ENCODE measurements around the gene RAB11FIP4. TPM values are rescaled to one million over a fixed set of nuclear protein-coding genes. Genes with fewer than 3 reads are reported as not detected.

Gene RAB11FIP4
- total and polyA plus RNA-seq, 2 donors (not counting 1 experiment from before 2014, with no cell fraction given) = 17.0 to 70.5 TPM

DNA sequence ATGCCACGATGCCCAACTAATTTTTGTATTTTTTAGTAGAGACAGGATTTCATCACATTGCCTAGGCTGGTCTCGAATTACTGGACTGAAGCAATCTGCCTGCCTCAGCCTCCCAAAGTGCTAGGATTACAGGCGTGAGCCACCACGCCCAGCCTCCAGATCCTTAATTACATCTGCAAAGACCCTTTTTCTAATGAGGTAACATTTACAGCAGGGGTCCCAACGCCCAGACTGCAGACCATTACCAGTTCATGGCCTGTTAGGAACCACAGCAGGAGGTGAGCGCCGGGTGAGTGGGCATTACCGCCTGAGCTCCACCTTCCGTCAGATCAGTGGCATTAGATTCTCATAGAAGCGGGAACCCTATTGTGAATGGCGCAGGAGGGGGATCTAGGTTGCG, 4.0 kb upstream of the RAB11FIP4 start:
- TF ChIP-seq, protein P1, sequence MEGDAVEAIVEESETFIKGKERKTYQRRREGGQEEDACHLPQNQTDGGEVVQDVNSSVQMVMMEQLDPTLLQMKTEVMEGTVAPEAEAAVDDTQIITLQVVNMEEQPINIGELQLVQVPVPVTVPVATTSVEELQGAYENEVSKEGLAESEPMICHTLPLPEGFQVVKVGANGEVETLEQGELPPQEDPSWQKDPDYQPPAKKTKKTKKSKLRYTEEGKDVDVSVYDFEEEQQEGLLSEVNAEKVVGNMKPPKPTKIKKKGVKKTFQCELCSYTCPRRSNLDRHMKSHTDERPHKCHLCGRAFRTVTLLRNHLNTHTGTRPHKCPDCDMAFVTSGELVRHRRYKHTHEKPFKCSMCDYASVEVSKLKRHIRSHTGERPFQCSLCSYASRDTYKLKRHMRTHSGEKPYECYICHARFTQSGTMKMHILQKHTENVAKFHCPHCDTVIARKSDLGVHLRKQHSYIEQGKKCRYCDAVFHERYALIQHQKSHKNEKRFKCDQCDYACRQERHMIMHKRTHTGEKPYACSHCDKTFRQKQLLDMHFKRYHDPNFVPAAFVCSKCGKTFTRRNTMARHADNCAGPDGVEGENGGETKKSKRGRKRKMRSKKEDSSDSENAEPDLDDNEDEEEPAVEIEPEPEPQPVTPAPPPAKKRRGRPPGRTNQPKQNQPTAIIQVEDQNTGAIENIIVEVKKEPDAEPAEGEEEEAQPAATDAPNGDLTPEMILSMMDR (IDR thresholded peaks at IDR 0.05) = no peak
- TF ChIP-seq EZH2 (IDR thresholded peaks at IDR 0.05; ENCODE audit: borderline replicate concordance, insufficient read depth, low read depth, low read length, poor library complexity, severe bottlenecking) = no peak
- peaks cover 0 to 30% (median 14%) of the 10 kb centered on the region in 4 experiments for H3K27me3 ChIP-seq (replicated peaks in 1 of 4; ENCODE audit: control extremely low read depth in 1 of 4, control insufficient read depth in 3 of 4, insufficient read depth in 4 of 4, low read length in 3 of 4)
- no peak overlapping the region for H3K4me3 ChIP-seq (ENCODE audit: control extremely low read depth in 1 of 5, extremely low read depth in 1 of 5, insufficient read depth in 1 of 5, low read depth in 2 of 5, low read length in 4 of 5)
- no peak for DNase-seq
- WGBS (ENCODE audit: insufficient coverage) = 98% methylated on average over 9 of the region's 12 CpGs
- H3K27ac ChIP-seq (ENCODE audit: low read length in 2 of 2) = no peak overlapping the region
- H3K4me1 ChIP-seq (ENCODE audit: control insufficient read depth in 2 of 2, insufficient read depth in 2 of 2, low read length in 2 of 2) = peaks cover 13 to 16% of the 10 kb centered on the region in 2 donors
- Mint-ChIP-seq H3K4me1 (peaks cover 13% of the 10 kb centered on the region), H3K9me3 (ENCODE audit: insufficient read depth) (no peaks in the 10 kb centered on the region), H3K4me3 (no peak overlapping the region), H3K27me3 (peaks cover 26% of the 10 kb centered on the region), H3K27ac (no peak overlapping the region)
- no peak overlapping the region for H2AFZ ChIP-seq (ENCODE audit: insufficient read depth, low read depth, low read length, poor library complexity, severe bottlenecking)
- no peak for ATAC-seq (ENCODE audit: low read depth)
- H3K36me3 ChIP-seq (replicated peaks in 1 of 2; ENCODE audit: control extremely low read depth in 1 of 2, control insufficient read depth in 1 of 2, extremely low read depth in 1 of 2, insufficient read depth in 2 of 2, low read length in 1 of 2) = no peaks in the 10 kb centered on the region
- no peak overlapping the region for H3K9ac ChIP-seq (ENCODE audit: low read length)
- ChIA-PET POLR2A (no interaction called here), CTCF (interaction anchor here (4.5 to 4.9 kb wide), 2 partner anchors 139 to 455 kb away, joined by 54 to 60 read pairs; no protein-coding TSS in a partner anchor)
- H3K79me2 ChIP-seq (ENCODE audit: control insufficient read depth, insufficient read depth, low read length) = no peaks in the 10 kb centered on the region
- no peak overlapping the region for H3K4me2 ChIP-seq (replicated peaks; ENCODE audit: low read depth, low read length, poor library complexity, severe bottlenecking)
- H4K20me1 ChIP-seq (ENCODE audit: control insufficient read depth, insufficient read depth, low read length, poor library complexity, severe bottlenecking) = no peaks in the 10 kb centered on the region
- peaks cover 0 to 16% (median 0%) of the 10 kb centered on the region in 3 donors for H3K9me3 ChIP-seq (ENCODE audit: control extremely low read depth in 1 of 3, control insufficient read depth in 2 of 3, insufficient read depth in 1 of 3, low read length in 2 of 3)
- intact Hi-C loops (cut with micrococcal nuclease) = no loop called here

DNA sequence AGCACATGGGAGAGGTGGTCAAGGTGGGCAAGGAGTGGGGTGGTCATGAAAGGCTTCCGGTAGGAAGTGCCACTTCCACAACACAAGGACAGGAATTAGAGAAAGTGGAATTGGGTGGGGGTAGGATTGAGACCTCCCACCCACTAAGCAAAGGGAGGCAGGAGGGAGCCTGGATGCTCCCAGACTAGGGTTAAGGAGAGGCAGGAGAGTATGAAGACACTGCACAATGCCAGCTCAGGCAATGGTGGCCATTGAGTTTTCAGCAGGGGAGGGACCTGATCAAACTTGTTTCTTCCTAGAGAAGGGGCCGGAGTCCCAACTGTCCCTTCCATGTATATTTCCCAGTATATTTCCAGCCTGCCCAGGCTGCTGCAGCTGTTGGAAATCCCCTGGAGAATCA, 3.1 kb upstream of the RAB11FIP4 start:
- Histone ChIP-seq H3K36me3 (replicated peaks in 1 of 2; ENCODE audit: control extremely low read depth in 1 of 2, control insufficient read depth in 1 of 2, extremely low read depth in 1 of 2, insufficient read depth in 2 of 2, low read length in 1 of 2) (no peaks in the 10 kb centered on the region), H3K9me3 (ENCODE audit: control extremely low read depth in 1 of 3, control insufficient read depth in 2 of 3, insufficient read depth in 1 of 3, low read length in 2 of 3) (peaks cover 0 to 18% (median 0%) of the 10 kb centered on the region in 3 donors), H3K79me2 (ENCODE audit: control insufficient read depth, insufficient read depth, low read length) (no peaks in the 10 kb centered on the region), H4K20me1 (ENCODE audit: control insufficient read depth, insufficient read depth, low read length, poor library complexity, severe bottlenecking) (no peaks in the 10 kb centered on the region), H3K4me2 (replicated peaks; ENCODE audit: low read depth, low read length, poor library complexity, severe bottlenecking) (no peak overlapping the region), H3K4me3 (ENCODE audit: control extremely low read depth in 1 of 5, extremely low read depth in 1 of 5, insufficient read depth in 1 of 5, low read depth in 2 of 5, low read length in 4 of 5) (no peak overlapping the region), H3K27me3 (replicated peaks in 1 of 4; ENCODE audit: control extremely low read depth in 1 of 4, control insufficient read depth in 3 of 4, insufficient read depth in 4 of 4, low read length in 3 of 4) (peaks cover 0 to 38% (median 18%) of the 10 kb centered on the region in 4 experiments), H2AFZ (ENCODE audit: insufficient read depth, low read depth, low read length, poor library complexity, severe bottlenecking) (no peak overlapping the region), H3K9ac (ENCODE audit: low read length) (no peak overlapping the region), H3K4me1 (ENCODE audit: control insufficient read depth in 2 of 2, insufficient read depth in 2 of 2, low read length in 2 of 2) (peaks cover 16 to 17% of the 10 kb centered on the region in 2 donors), H3K27ac (ENCODE audit: low read length in 2 of 2) (no peak overlapping the region)
- ATAC-seq (ENCODE audit: low read depth) = no peak
- WGBS (ENCODE audit: insufficient coverage) = 100% methylated on average over 1 of the region's 2 CpGs
- intact Hi-C loops (cut with micrococcal nuclease) = no loop called here
- no peak for TF ChIP-seq EZH2 (IDR thresholded peaks at IDR 0.05; ENCODE audit: borderline replicate concordance, insufficient read depth, low read depth, low read length, poor library complexity, severe bottlenecking)
- TF ChIP-seq, protein P1 (IDR thresholded peaks at IDR 0.05) = no peak
- H3K4me3 Mint-ChIP-seq = no peak overlapping the region
- ChIA-PET POLR2A (no interaction called here), CTCF (interaction anchor here (1.0 to 4.9 kb wide), 4 partner anchors 129 to 454 kb away, joined by 3 to 60 read pairs (median 30); no protein-coding TSS in a partner anchor)
- H3K4me1 Mint-ChIP-seq = peaks cover 15% of the 10 kb centered on the region
- H3K9me3 Mint-ChIP-seq (ENCODE audit: insufficient read depth) = no peaks in the 10 kb centered on the region
- H3K27ac Mint-ChIP-seq = no peak overlapping the region
- DNase-seq = no peak
- H3K27me3 Mint-ChIP-seq = peaks cover 35% of the 10 kb centered on the region
